GM23248 (cell line): ENCODE data around the gene FSIP1.

Source experiments
- EZH2 ChIP-seq: fragments of 200-600 bp; sonication (generic); IDR thresholded peaks from 2 replicates; pipeline ENCODE4 v1.6.1; 2018; ENCODE audit warnings: antibody characterized with exemption, mild to moderate bottlenecking; ENCODE audit not compliant: insufficient read depth, poor library complexity, severe bottlenecking
- EZH2phosphoT487 ChIP-seq: fragments of 200-600 bp; sonication (generic); IDR thresholded peaks from 2 replicates; pipeline ENCODE4 v1.6.1; 2018; ENCODE audit warnings: antibody characterized with exemption, moderate library complexity, mild to moderate bottlenecking, low read depth; ENCODE audit not compliant: insufficient read depth

DNA sequence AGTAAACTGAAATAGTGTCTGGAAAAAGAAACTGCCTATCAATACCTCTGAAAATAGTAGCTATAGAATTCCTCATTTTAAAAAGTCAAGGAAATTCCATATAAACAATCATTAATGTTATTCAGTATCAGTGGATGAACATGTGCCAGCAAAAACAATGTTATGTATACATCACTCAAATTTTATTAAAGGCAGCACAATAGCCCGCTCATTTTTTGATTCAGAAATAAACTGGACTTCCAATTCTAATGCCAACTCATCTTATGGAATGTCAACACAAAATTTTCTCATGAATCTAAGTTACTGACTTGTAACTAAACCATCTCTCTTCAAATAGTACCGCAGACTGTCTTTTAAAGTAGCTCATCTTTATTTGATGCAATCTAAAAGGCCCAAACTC, 182.8 kb downstream of the FSIP1 start:
- no peak for TF ChIP-seq EZH2
- TF ChIP-seq EZH2phosphoT487 = peak; percentile 51; the same call in 1 of the 2 replicates
